GM19395 (cell line): Measurements from ENCODE around the gene FGGY.
"Not testable (repeated sequence)": the region's sequence is repeated elsewhere in the genome, so short reads cannot be mapped to it uniquely, and the experiment has no call there.

Experiments
- ATAC-seq: cut with Tn5 transposase; IDR thresholded peaks from one replicate; pipeline ENCODE4 v1.9.1; 2021; ENCODE audit warnings: mild to moderate bottlenecking, moderate library complexity; ENCODE audit not compliant: unreplicated experiment

FGGY gene

GRCh38 chr1:59285691-59286090, 11.2 kb upstream of the FGGY start:
- no peak for ATAC-seq

GRCh38 chr1:59288046-59288445, 8.8 kb upstream of the FGGY start:
- ATAC-seq: no peak

- no peak for ATAC-seq
Measured at GRCh38 chr1:59289570-59289969, 7.3 kb upstream of the FGGY start.

- peak; percentile 81 for ATAC-seq
Measured at GRCh38 chr1:59290193-59290949, 6.5 kb upstream of the FGGY start.

GRCh38 chr1:59291561-59291960, 5.3 kb upstream of the FGGY start:
- no peak for ATAC-seq

GRCh38 chr1:59292562-59292961, 4.3 kb upstream of the FGGY start:
- ATAC-seq: no peak

- ATAC-seq: no peak
Measured at GRCh38 chr1:59293206-59293605, 3.7 kb upstream of the FGGY start.

GRCh38 chr1:59293849-59294248, 3.0 kb upstream of the FGGY start:
- no peak for ATAC-seq

GRCh38 chr1:59294423-59294822, 2.5 kb upstream of the FGGY start:
- ATAC-seq: no peak

GRCh38 chr1:59295618-59296017, 1.3 kb upstream of the FGGY start:
- ATAC-seq: no peak

GRCh38 chr1:59298026-59298583, 1.2 kb downstream of the FGGY start:
- ATAC-seq: no peak

- ATAC-seq: no peak
Measured at GRCh38 chr1:59298710-59299346, 1.9 kb downstream of the FGGY start.

GRCh38 chr1:59299670-59300069, 2.8 kb downstream of the FGGY start:
- not testable (repeated sequence) for ATAC-seq

GRCh38 chr1:59302297-59302696, 5.4 kb downstream of the FGGY start:
- no peak for ATAC-seq

GRCh38 chr1:59302871-59303270, 6.0 kb downstream of the FGGY start:
- no peak for ATAC-seq

GRCh38 chr1:59305188-59305587, 8.3 kb downstream of the FGGY start:
- no peak for ATAC-seq

- no peak for ATAC-seq
Measured at GRCh38 chr1:59307591-59307990, 10.7 kb downstream of the FGGY start.

GRCh38 chr1:59308839-59309238, 11.9 kb downstream of the FGGY start:
- ATAC-seq: no peak

- ATAC-seq: no peak
Measured at GRCh38 chr1:59309392-59309791, 12.5 kb downstream of the FGGY start.

- no peak for ATAC-seq
Measured at GRCh38 chr1:59309795-59310548, 13.1 kb downstream of the FGGY start.

GRCh38 chr1:59310549-59311250, 13.8 kb downstream of the FGGY start:
- no peak for ATAC-seq
